SU-DHL-6 (cell line): ENCODE results near the gene GNAO1.

Source experiments
- CTCF ChIP-seq: fragments of 200-600 bp; sonication (generic); IDR thresholded peaks from one replicate; pipeline ENCODE4 v1.5.1; 2017; ENCODE audit warnings: antibody characterized with exemption, mild to moderate bottlenecking, low read length, moderate library complexity; ENCODE audit not compliant: insufficient read depth, poor library complexity, severe bottlenecking
- EZH2phosphoT487 ChIP-seq: fragments of 200-600 bp; sonication (generic), shearing (Covaris generic); conservative IDR thresholded peaks from 2 replicates; pipeline ENCODE4 v1.6.1; 2018; ENCODE audit warnings: mild to moderate bottlenecking, antibody characterized with exemption, low read length, moderate library complexity, mixed read lengths

GRCh38 chr16:56346131-56346890 is 155.0 kb downstream of the GNAO1 start:
- TF ChIP-seq CTCF (no peak), EZH2phosphoT487 (no peak)
